ENCODE data around the gene SMYD2.

Gene SMYD2

DNA sequence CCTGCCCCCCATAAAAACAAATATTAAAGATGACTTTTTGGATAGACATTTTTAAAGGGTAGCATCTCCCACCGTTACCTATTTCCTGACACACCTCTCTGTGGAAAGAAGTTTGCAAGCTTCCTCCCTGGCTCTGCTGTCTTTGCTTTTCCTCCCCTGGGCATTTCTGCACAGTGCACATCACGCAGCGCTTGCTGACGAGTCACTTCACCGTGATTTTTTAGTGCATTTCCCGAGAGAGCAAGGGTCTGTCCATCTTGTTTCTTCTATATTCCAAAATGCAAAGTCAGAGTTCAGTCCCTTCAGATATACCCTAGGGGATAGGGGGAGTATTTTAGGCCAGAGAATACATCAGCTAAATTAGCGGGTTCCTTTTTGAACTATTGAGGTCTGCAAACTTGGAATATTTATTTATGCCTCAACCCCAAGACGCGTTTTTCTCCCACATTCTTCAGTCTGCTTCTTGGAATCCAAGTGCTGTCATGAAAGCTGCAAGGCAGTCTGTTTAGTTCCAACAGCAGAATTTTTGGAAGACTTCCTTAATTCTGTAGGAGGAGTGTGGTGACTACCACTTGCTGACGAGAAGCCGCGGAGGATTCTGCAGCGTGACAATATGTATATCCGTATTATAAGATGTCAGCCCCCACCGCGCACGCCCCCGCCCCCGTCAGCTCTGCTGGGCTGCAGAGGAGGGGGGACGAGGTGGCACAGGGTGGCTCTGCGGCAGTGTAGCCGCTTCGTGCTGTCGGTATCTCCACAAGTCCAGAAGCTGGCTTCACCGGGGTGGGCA, 22.4 kb downstream of the SMYD2 start:
- no peak for DNase-seq (ENCODE audit: low spot score)

- no peak for DNase-seq (ENCODE audit: low spot score)
Observed at GRCh38 chr1:214305164-214305751, 24.3 kb downstream of the SMYD2 start.

GRCh38 chr1:214306269-214306668, 25.3 kb downstream of the SMYD2 start:
- DNase-seq (ENCODE audit: low spot score), result no peak

DNA sequence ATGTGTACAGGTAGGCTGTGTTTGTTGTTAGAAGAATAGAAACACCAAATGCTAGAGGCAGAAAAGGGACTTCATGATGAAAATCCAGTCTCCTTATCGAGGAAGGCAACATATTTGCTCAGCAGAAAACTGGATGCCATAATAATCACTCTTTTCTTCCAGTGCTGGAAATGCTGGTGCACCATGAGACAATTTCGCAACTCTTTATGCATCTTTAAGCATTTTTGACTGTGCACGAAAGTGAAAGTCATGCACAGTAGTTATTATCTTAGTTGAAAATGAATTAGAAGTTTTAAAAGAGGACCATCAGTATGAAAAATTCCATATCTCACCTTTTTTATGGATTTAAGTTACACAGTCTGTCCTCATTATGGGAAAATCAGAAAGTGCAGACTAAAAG, 29.1 kb downstream of the SMYD2 start:
- no peak for DNase-seq (ENCODE audit: low spot score)

DNA sequence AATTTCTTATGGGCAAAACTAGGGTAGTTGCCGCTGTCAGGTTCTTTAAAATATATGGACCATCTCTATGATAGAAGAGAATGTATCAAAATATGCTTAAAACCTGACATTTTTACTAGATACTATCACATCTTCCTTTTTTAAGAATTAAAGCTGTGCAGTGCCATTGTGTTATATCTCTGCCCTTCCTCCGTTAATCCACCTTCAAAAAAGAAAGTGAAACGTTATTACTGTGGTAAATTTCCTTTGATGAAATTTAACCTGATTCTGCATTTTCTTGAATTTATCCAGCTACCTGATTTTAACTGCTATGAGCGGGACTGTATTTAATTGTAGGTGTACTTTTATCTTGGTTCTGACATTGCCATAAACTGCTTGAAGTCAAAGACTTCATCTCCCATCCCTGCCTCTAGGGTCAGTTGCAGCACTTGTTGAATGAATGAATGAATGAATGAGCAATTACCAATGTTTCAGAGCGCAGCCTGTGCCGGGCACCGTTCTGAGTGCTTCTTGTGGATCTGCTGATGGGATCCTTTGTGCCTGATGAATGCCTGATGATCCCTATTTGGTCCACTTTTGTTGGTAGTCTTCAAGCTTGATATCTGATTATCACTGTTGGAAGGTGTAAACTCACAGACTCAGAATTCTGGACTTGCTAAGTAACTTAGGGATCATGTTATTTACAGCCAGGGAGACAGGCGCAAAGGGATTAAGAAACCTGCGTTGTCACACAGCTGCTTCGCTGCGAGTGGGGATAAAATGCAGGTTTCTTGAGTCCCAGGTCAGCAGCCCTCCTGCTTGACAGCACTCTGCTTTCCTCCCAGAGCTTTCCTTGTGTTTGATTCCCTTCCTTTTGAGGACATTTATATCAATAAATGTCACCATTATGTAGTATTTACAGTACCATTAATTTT, 30.1 kb downstream of the SMYD2 start:
- no peak for DNase-seq (ENCODE audit: low spot score)

GRCh38 chr1:214312530-214313051, 31.6 kb downstream of the SMYD2 start:
- no peak for DNase-seq (ENCODE audit: low spot score)

GRCh38 chr1:214314178-214314843, 33.4 kb downstream of the SMYD2 start:
- no peak for DNase-seq (ENCODE audit: low spot score)

- no peak for DNase-seq (ENCODE audit: low spot score)
Observed at GRCh38 chr1:214316593-214316992, 35.6 kb downstream of the SMYD2 start.

GRCh38 chr1:214317300-214317699, 36.3 kb downstream of the SMYD2 start:
- no peak for DNase-seq (ENCODE audit: low spot score)

DNA sequence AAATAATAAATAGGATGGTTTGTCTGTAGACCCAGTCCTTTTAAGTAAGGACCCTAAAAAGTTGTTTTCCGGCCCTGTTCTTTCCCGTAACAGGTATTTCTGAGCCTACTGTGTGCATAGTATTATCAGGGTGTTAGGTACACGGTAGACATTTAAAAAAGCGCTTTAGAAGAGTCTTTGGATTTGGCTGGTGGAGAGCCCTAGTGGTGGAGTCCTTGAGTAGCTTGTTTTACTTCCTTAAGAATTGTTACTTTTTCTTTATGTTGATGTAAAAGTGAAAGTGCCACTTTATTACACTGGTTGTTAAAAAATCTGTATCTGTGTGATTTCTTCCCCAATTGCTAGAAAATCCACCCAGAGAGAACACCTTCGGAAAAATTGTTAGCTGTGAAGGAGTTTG, 36.8 kb downstream of the SMYD2 start:
- DNase-seq (ENCODE audit: low spot score), result no peak

DNA sequence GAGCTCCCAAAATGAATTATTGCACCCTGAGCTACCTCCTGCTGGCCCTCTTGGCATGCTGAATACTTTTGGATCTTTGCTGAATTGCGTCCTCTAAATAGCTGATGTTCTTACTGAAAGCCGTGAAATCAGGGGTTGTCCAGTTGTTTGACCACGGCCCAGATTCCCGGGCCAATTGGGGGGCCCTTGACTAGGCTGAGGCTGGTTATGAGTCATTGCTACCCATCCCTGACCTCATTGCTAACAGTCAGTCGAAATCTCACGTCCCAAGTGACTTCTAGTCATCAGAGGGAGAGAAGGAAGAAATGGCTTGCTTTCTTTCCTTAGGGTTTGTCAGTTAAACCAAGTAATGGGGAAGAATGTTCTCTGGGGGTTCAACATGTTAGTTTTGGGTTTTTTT, 37.4 kb downstream of the SMYD2 start:
- DNase-seq (ENCODE audit: low spot score), result no peak

- DNase-seq (ENCODE audit: low spot score), result no peak
Observed at GRCh38 chr1:214318956-214319736, 38.2 kb downstream of the SMYD2 start.

DNA sequence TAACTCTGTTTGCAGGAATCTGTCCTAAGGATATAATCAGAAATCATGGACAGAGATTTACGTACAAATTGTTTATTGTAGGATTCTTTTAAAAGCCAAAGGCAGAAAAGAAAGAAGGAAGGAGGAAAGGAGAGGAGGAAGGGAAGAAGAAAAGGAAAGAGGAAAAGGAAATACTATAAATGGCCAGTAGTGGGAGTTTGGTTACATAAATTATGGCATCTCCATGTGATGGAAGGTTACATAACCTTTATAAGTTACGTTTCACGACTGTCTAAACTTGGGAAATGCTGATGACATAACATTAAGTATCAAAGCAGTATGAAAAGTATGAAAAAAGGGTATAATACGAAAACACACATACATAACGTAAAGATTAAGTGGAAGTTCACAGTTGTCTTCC, 39.0 kb downstream of the SMYD2 start:
- no peak for DNase-seq (ENCODE audit: low spot score)

DNA sequence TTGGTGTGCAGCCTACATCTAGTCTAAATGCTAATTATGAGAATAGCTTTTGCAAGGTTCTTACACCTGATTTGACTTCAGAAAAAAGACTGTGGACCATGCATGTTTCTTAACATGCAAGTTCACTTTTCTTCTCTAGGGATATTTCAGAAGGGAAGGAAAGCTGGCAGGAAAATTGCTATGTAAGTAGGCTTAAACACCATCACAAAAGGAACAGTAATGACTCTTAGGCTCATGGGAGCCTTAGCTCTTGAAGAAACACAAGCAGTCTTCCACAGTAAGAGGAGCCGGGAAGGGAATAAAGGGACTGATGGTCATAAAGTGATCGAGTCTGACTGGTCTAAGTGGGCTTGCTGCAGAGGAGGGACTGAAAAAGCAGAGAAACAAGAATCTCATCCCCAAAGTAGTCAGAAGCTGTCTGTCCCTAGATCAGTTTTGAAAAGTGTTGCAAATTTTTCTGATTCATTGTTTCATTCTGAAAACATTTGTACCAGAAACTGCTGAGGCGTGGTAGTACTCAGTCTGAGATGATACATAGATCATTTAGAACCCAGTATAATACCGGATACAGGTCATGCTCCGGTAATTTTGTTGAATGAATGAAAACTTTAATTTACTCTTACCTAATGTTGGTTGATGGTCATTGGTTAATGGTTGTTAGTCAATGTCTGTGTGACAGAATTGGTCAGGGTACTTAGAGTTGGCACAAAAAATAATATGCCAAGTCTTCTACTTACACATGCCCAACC, 40.9 kb downstream of the SMYD2 start:
- no peak for DNase-seq (ENCODE audit: low spot score)

DNA sequence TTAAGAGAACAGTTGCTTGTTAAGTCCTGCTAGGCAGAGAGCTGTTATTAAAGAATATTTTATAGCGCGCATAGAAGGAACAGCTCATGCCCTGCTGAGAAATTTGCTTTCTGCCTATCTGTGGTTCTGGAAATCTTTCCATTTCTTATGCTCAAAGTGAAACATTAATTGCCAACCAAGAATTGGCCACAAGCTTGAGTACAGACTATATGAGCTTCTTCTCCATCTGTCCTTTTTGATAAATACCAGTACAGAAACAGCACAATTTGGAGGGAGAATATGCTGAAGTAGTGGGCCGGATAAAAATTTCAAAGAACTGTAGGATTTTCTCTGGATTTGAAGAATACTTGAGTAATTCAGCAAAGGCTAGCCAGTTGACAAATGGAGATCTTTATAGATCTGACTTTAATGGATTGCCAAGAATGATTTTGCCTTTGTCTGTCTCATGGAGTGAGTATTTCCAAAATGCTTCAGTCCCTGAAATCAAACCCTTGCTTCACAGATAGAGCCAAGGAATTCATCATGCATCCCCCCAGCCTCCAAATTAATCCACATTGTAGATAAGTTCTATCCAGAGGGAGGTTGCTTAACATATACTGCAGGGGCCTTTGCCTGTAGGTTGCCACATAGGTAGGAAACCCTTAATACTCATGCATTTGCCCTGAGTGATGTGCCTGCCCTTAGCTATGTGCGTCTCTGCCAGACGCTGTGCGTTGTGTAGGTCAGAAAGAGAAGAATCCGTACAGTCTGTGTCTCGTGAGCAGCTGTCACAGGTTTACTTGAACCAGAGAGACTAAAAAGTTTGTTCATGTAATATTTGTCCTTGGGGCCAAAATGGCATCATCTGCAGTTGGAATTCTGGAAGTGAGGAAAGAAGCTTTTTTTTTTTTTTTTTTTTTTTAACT, 44.2 kb downstream of the SMYD2 start:
- no peak for DNase-seq (ENCODE audit: low spot score)

DNA sequence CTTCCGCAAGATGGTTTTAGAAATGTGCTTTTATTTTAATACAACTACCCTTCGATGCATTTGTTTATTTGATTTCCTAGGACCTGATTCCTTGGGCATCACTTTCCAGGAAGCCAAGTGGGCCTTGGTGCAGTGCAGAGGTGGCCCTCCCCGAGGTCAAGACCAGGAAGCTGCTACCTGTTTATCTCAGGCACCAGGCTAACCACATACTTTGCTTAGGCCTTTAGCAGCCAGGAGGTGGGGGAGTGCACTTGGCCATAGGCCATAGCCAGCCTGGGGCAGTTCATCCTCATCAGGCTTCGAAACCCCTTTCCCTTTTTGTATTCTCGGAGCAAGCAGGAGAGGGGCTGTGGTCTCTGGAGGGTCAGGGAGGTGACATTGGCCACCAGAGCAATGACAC, 45.4 kb downstream of the SMYD2 start:
- no peak for DNase-seq (ENCODE audit: low spot score)

DNA sequence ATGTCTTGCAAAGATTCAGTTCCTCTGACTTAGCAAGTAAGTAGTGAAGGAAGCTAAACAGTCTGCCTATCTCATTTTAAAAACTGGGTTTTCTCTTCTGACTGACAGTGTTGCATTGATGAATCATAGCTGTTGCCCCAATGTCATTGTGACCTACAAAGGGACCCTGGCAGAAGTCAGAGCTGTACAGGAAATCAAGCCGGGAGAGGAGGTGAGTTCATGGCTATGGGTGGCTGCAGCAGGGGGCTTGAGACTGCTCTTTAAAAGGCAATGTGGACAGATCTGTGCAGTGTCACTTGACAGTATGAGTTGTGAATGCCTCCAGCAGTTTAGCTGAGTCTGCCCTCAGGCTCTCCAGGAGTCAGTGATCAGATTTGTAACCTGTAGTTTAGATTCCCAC, 46.6 kb downstream of the SMYD2 start:
- DNase-seq (ENCODE audit: low spot score), result no peak

DNA sequence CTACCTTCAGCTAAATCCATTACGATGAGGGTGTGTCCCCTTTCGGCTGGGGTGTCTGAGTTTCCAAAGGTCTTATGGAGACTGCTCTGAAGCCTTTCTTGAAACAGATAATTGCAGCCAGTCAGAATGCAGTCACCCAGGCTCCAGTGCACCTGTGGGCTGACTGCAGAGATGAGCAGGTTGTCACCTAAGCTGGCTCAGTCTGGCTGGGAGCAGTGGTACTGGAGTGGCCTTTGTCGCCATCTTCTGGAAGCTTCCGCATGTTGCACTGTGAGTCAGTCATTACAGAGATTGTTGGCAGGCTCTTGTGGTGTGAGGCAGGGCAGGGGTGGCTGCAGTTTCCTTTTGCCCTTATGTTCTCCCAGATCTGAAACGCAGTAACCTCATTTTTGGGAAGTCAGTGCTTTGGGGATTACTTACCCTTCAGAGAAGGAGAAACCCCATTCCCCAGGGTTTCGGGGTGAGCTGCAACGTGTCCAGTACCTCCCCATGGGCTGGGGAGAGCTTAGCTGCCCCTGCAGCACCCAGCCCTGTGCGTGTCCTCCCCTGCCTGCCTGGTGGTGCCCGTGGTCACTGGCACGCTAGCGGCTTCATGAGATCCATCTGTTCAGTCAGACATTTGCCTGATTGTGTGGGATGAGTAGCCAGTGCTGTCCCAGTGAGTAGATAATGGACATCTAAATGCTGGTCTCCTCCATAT, 48.0 kb downstream of the SMYD2 start:
- peak; percentile 73 for DNase-seq (ENCODE audit: low spot score)

Data from LoVo (cell line).